Pancreas (tissue), 10 donors: ENCODE measurements around the gene GGA3. TPM values are rescaled to one million over a fixed set of nuclear protein-coding genes. Genes with fewer than 3 reads are reported as not detected.

ENCODE experiments used
- ATAC-seq, 4 donors: fragments of 200-7000 bp; cut with Tn5 transposase; one replicate each; pipeline versions ENCODE4 v1.8.0 to v1.9.1; 2020; ENCODE audit warnings: mild to moderate bottlenecking in 4 of 4, moderate library complexity in 4 of 4
- DNase-seq, 6 donors: peaks; one replicate each; pipeline ENCODE4 v3.0.0-alpha.2; 2020
- FAIRE-seq: peaks from 2 replicates; lab custom pipeline; 2012; peaks lifted over from hg19 to GRCh38; lab: Jason Lieb, UNC
- H3K27ac ChIP-seq, 4 donors: fragments of 200-600 bp; sonication (generic); 1 replicate in 3 of 4; 2 replicates in 1 of 4; pipeline versions ENCODE4 v1.5.0 to v1.8.0; 2020
- H3K27me3 ChIP-seq, 4 donors: fragments of 200-600 bp; one replicate each; pipeline ENCODE4 v1.8.0; 2021
- H3K36me3 ChIP-seq, 3 donors: fragments of 200-600 bp; sonication (generic) in 1 of 3; one replicate each; pipeline versions ENCODE4 v1.5.0 to v1.8.0; 2020 to 2021
- H3K4me1 ChIP-seq, 3 donors: fragments of 200-600 bp; one replicate each; pipeline ENCODE4 v1.8.0; 2021
- H3K4me3 ChIP-seq, 4 donors: fragments of 200-600 bp; sonication (generic) in 2 of 4; one replicate each; pipeline versions ENCODE4 v1.5.0 to v1.8.0; 2020 to 2021
- H3K9me3 ChIP-seq, 4 donors: fragments of 200-600 bp; one replicate each; pipeline ENCODE4 v1.8.0; 2021
- WGBS, 2 donors: extraction: QIAGEN DNeasy Blood & Tissue Kit; methylation state at CpG; one replicate each; pipeline ENCODE4 v1.1.7; 2013; 5-methylcytosine and 5-hydroxymethylcytosine counted together
- intact Hi-C, 3 donors: fragments of 100-400 bp; cut with DNase I; formaldehyde crosslinking; loops; one replicate each; pipeline versions ENCODE4 v1.11.1 to v1.14.2; 2022
- polyA plus RNA-seq, 2 donors: library from polyadenylated mRNA; stranded (reverse); fragments of 200-250 nt; gene quantifications; one replicate each; pipeline ENCODE4 v1.2.3, GENCODE V29; 2013
- total RNA-seq, 6 donors: library from RNA; stranded (reverse); fragmentation: NEBNext Ultra II Directional in 4 of 6; extraction: Animal tissue kit (Norgen Biotek cat#: 25700) in 4 of 6; gene quantifications; one replicate each; pipeline versions ENCODE4 v1.2.1 to v1.2.4, GENCODE V29; 2021 to 2023
- TF ChIP-seq, protein P1 (sequence below), 4 donors: fragments of 200-600 bp; sonication (generic) in 3 of 4; IDR thresholded peaks; one replicate each; pipeline versions ENCODE4 v1.5.0 to v1.8.0; 2021; ENCODE audit warnings: antibody characterized with exemption in 4 of 4
- donor health status: healthy with polysubstance abuse.
- donor health status: DM: no; HTN: no; CAD: no; lungs with moderate emphysema.
- donor health status: DM: no; HTN: no; CAD: no.
- donor health status: control.
- donor health status: control.
- donor health status: Bipolar disorder and iron deficiency.
- donor health status: DM: yes; HTN: yes; CAD: no.
- donor health status: DM: no; HTN: no; CAD: no.
- donor health status: DM: no; HTN: no; CAD: no.
- donor health status: DM: yes; HTN: yes; CAD: no.

The GGA3 gene
- total and polyA plus RNA-seq, 8 donors = 13.9 to 39.7 (median 21.0) TPM

DNA sequence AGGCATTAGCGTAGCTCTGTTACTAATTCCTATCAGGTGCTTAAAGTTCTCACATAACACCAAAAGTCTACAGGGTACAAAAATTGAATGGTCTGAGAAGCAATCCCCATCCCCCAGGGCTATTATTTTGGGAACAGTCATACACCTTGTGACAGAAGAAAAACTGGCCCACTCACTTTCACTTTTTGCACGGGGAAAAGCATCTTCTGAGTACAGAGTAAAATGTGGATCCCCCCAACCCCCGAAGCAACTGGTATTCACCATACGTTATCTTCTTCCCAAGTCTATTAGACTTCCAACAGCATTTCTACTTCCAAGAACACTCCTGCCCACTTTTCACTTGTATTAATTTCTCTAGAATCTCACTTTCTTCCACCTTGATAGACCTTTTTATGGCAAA is 11.8 kb downstream of the GGA3 start:
- Histone ChIP-seq H3K4me1 (no peaks in the 10 kb centered on the region), H3K27me3 (no peaks in the 10 kb centered on the region), H3K27ac (no peak overlapping the region), H3K9me3 (no peaks in the 10 kb centered on the region), H3K4me3 (no peak overlapping the region), H3K36me3 (peaks cover 2 to 17% (median 5%) of the 10 kb centered on the region in 3 donors)
- FAIRE-seq (no peak), DNase-seq (no peak), ATAC-seq (no peak)
- intact Hi-C loops = no loop called here
- TF ChIP-seq, protein P1, sequence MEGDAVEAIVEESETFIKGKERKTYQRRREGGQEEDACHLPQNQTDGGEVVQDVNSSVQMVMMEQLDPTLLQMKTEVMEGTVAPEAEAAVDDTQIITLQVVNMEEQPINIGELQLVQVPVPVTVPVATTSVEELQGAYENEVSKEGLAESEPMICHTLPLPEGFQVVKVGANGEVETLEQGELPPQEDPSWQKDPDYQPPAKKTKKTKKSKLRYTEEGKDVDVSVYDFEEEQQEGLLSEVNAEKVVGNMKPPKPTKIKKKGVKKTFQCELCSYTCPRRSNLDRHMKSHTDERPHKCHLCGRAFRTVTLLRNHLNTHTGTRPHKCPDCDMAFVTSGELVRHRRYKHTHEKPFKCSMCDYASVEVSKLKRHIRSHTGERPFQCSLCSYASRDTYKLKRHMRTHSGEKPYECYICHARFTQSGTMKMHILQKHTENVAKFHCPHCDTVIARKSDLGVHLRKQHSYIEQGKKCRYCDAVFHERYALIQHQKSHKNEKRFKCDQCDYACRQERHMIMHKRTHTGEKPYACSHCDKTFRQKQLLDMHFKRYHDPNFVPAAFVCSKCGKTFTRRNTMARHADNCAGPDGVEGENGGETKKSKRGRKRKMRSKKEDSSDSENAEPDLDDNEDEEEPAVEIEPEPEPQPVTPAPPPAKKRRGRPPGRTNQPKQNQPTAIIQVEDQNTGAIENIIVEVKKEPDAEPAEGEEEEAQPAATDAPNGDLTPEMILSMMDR (IDR thresholded peaks at IDR 0.05) = no peak
- WGBS, 2 donors = 72 to 75% methylated on average over 4 of the region's 4 CpGs

DNA sequence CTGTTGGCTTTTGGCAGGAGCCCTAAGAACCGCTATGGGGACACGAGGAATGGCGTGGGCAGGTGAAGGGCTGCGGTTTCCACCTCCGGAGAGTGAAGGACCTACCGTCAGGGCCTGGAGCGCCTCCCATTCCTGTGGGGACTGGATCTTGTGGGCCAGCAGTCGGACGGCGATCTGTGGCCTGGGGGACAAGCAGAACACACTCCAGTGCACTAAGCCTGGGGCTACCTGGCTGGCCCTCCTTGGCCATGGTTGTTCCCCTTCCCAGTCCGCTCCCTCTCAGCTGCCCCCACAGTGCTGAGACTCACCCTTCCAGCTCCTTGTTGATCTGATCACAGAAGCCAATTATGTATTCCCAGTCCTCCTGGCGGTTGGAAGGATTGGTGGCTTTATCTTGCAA is 15.0 kb downstream of the GGA3 start:
- intact Hi-C loops = no loop called here
- TF ChIP-seq, protein P1 (IDR thresholded peaks at IDR 0.05) = no peak
- Histone ChIP-seq H3K4me3 (no peak overlapping the region), H3K36me3 (peaks cover 7 to 46% (median 21%) of the 10 kb centered on the region in 3 donors), H3K27me3 (no peaks in the 10 kb centered on the region), H3K27ac (no peak overlapping the region), H3K9me3 (no peaks in the 10 kb centered on the region), H3K4me1 (no peaks in the 10 kb centered on the region)
- no peak for DNase-seq
- ATAC-seq = no peak
- no peak for FAIRE-seq
- WGBS, 2 donors = 93 to 95% methylated on average over 12 of the region's 12 CpGs

DNA sequence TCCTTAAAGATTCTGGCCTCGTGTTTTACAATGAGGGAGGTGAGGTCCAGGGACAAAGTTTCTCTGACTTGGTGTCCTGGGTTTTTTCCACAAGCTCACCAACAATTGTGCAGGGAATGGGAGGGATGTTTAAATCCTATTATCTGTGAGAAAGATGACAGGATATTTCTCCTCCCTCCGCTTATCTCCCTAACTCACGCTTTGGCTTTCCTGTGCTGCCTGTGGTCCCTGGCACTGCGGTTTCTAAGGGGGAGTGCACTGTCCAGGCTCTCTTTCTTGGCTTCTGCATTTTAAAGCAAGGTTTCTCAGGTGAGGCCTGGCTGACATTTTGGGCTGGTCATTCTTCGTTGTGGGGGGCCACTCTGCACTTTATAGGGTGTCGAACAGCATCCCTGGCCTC is 16.4 kb downstream of the GGA3 start:
- Histone ChIP-seq H3K9me3 (no peaks in the 10 kb centered on the region), H3K4me3 (no peak overlapping the region), H3K36me3 (peaks cover 7 to 56% (median 27%) of the 10 kb centered on the region in 3 donors), H3K27ac (no peak overlapping the region), H3K4me1 (no peaks in the 10 kb centered on the region), H3K27me3 (no peaks in the 10 kb centered on the region)
- WGBS, 2 donors = 88 to 91% methylated on average over 6 of the region's 6 CpGs
- intact Hi-C loops = no loop called here
- TF ChIP-seq, protein P1 (IDR thresholded peaks at IDR 0.05) = no peak
- FAIRE-seq (no peak), DNase-seq (no peak), ATAC-seq (no peak)

- H3K36me3 ChIP-seq = peaks cover 7 to 57% (median 31%) of the 10 kb centered on the region in 3 donors
- H3K4me3 ChIP-seq = no peak overlapping the region
- H3K4me1 ChIP-seq = no peaks in the 10 kb centered on the region
- no peaks in the 10 kb centered on the region for H3K9me3 ChIP-seq
- no peak for DNase-seq
- no peak for FAIRE-seq
- ATAC-seq = no peak
- H3K27me3 ChIP-seq = no peaks in the 10 kb centered on the region
- intact Hi-C loops = no loop called here
- 89 to 90% methylated on average over 22 of the region's 22 CpGs for WGBS, 2 donors
- TF ChIP-seq, protein P1 (IDR thresholded peaks at IDR 0.05) = no peak
- H3K27ac ChIP-seq = no peak overlapping the region
Measured at GRCh38 chr17:75244133-75244866, 17.1 kb downstream of the GGA3 start.

DNA sequence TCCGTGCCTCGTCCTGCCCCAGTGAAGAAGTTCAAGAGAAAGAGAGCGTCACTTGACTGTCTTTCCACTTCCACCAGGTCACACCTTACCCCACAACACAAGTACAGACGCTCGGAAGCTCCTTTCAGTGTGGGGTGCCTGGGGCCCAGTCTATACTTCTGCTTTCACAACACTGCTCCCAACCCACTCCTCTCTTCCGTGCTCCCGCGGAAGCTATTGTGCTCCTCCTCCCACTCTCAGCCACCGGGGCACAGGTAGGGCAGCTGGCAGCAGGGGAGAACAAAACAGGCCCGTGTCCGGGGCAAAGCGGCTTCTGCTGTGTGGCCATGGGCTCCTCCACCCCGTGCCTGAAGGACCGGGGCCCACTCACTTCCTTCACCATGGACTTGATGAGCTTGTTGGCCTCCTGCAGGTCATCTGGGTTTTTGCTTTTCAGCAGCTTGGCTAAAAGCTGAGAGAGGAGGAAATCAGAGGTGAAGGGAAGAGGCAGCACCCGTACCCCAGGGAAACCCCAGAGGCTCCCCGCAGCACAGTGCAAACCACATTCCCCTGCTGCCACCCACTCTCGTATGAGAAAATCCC is 18.9 kb downstream of the GGA3 start:
- H3K27ac ChIP-seq = no peak overlapping the region
- FAIRE-seq (no peak), DNase-seq (no peak), ATAC-seq (no peak)
- H3K9me3 ChIP-seq = no peaks in the 10 kb centered on the region
- no peak overlapping the region for H3K4me3 ChIP-seq
- 91 to 93% methylated on average over 17 of the region's 17 CpGs for WGBS, 2 donors
- TF ChIP-seq, protein P1 (IDR thresholded peaks at IDR 0.05) = no peak
- H3K4me1 ChIP-seq = no peaks in the 10 kb centered on the region
- H3K36me3 ChIP-seq = peaks cover 7 to 67% (median 35%) of the 10 kb centered on the region in 3 donors
- H3K27me3 ChIP-seq = no peaks in the 10 kb centered on the region
- intact Hi-C loops = no loop called here
